K562 (cell line): ENCODE data around the gene LOC101059915.
"Not testable (repeated sequence)": the region's sequence is repeated elsewhere in the genome, so short reads cannot be mapped to it uniquely, and the experiment has no call there.

Experiments
- ATAC-seq: fragments of 200-7000 bp; cut with Tn5 transposase; 3 replicates; pipeline ENCODE4 v1.9.1; 2020; ENCODE audit warnings: moderate library complexity
- BruUV-seq: library from RNA; stranded (reverse); fragments of 400-500 nt; replicated peaks from 2 replicates; lab custom pipeline; 2021; lab: Mats Ljungman, UMichigan
- CTCF ChIA-PET: fragments of 300-600 bp; formaldehyde crosslinking; extraction: SDS; loops from one replicate; lab custom pipeline; 2021; ENCODE audit warnings: low intra/inter-chr PET ratio; lab: Yijun Ruan, JAX
- POLR2A ChIA-PET: fragments of 300-600, 350-650 bp; sonication (Branson Sonifier 250); formaldehyde crosslinking; extraction: SDS; loops from one replicate; lab custom pipeline; 2021; ENCODE audit warnings: antibody characterized with exemption, inconsistent platforms; lab: Yijun Ruan, JAX
- DNase-seq, 4 experiments: peaks; one replicate each; pipeline versions ENCODE4 v3.0.0 to v3.0.0-alpha.2; 2011 to 2018; ENCODE audit warnings: low spot score in 3 of 4, mixed read lengths in 3 of 4; ENCODE audit errors: extremely low read depth in 1 of 4
- FAIRE-seq: peaks from 2 replicates; lab custom pipeline; 2011; peaks lifted over from hg19 to GRCh38; lab: Jason Lieb, UNC
- H2AFZ ChIP-seq: 2 replicates; pipeline ENCODE4 v1.6.0; 2011; ENCODE audit warnings: low read depth, low read length, control low read depth, inconsistent platforms
- H3K27ac ChIP-seq: fragments of 200-600 bp; 3 replicates; pipeline ENCODE4 v1.8.0; 2011; ENCODE audit warnings: low read depth, mild to moderate bottlenecking, control low read depth, inconsistent platforms, low read length, moderate library complexity, mixed read lengths; ENCODE audit errors: extremely low read depth
- H3K27me3 ChIP-seq, 2 experiments: fragments of 300-600 bp in 1 of 2; 2 replicates in 1 of 2; 3 replicates in 1 of 2; pipeline versions ENCODE4 v1.6.0 to v1.8.0; 2011; ENCODE audit warnings: inconsistent platforms in 2 of 2, low read length in 2 of 2, mild to moderate bottlenecking in 1 of 2, mixed read lengths in 1 of 2, moderate library complexity in 1 of 2; ENCODE audit not compliant: control insufficient read depth in 2 of 2, insufficient read depth in 2 of 2
- H3K36me3 ChIP-seq: fragments of 300-600 bp; 3 replicates; pipeline ENCODE4 v1.8.0; 2011; ENCODE audit warnings: mild to moderate bottlenecking, low read length, inconsistent platforms; ENCODE audit not compliant: control insufficient read depth, insufficient read depth
- H3K4me1 ChIP-seq, 2 experiments: fragments of 200-600 bp in 1 of 2; replicated peaks in 1 of 2; 2 replicates in 1 of 2; 3 replicates in 1 of 2; pipeline versions ENCODE4 v1.5.1 to v1.8.0; 2011; ENCODE audit warnings: inconsistent platforms in 2 of 2, low read length in 2 of 2, mild to moderate bottlenecking in 1 of 2, mixed read lengths in 1 of 2, moderate library complexity in 1 of 2; ENCODE audit not compliant: control insufficient read depth in 2 of 2, insufficient read depth in 2 of 2
- H3K4me2 ChIP-seq: 2 replicates; pipeline ENCODE4 v1.6.1; 2011; ENCODE audit warnings: low read length, control low read depth, inconsistent platforms, mixed read lengths; ENCODE audit not compliant: insufficient read depth
- H3K4me3 ChIP-seq: fragments of 200-600 bp; sonication (generic), shearing (Covaris generic); 2 replicates; pipeline ENCODE4 v1.5.1; 2016; ENCODE audit warnings: control low read depth, inconsistent platforms
- H3K79me2 ChIP-seq: fragments of 200-600 bp; 3 replicates; pipeline ENCODE4 v1.8.0; 2011; ENCODE audit warnings: low read length, inconsistent platforms; ENCODE audit not compliant: control insufficient read depth, insufficient read depth
- H3K9ac ChIP-seq, 2 experiments: 2 replicates each; pipeline versions ENCODE4 v1.6.0 to v1.6.1; 2011; ENCODE audit warnings: low read depth in 2 of 2, low read length in 2 of 2, control low read depth in 1 of 2, inconsistent platforms in 1 of 2, mild to moderate bottlenecking in 1 of 2, mixed read lengths in 1 of 2; ENCODE audit not compliant: insufficient read depth in 1 of 2
- H3K9me1 ChIP-seq: one replicate; pipeline ENCODE4 v1.6.0; 2011; ENCODE audit warnings: inconsistent platforms, mild to moderate bottlenecking, low read length, moderate library complexity; ENCODE audit not compliant: control insufficient read depth, insufficient read depth
- H3K9me3 ChIP-seq: replicated peaks from 2 replicates; pipeline ENCODE4 v1.5.1; 2011; ENCODE audit warnings: low read depth, low read length, inconsistent platforms; ENCODE audit not compliant: control insufficient read depth, insufficient read depth
- H4K20me1 ChIP-seq: replicated peaks from 2 replicates; pipeline ENCODE4 v1.6.1; 2011; ENCODE audit warnings: low read length, inconsistent platforms, mixed read lengths; ENCODE audit not compliant: control insufficient read depth, insufficient read depth
- CREBBP ChIP-seq: IDR thresholded peaks from one replicate; pipeline ENCODE4 v1.6.1; 2012; ENCODE audit warnings: low read depth, mild to moderate bottlenecking, control low read depth, inconsistent platforms, low read length
- KLF16 ChIP-seq: IDR thresholded peaks from 2 replicates; pipeline ENCODE4 v1.6.1; 2016; ENCODE audit warnings: antibody characterized with exemption
- NBN ChIP-seq: fragments of 450-650 bp; IDR thresholded peaks from 2 replicates; pipeline ENCODE4 v1.6.1; 2016; ENCODE audit warnings: low read depth, mild to moderate bottlenecking
- NFRKB ChIP-seq: fragments of 450-650 bp; IDR thresholded peaks from 2 replicates; pipeline ENCODE4 v1.6.1; 2016; ENCODE audit warnings: low read depth
- RNF2 ChIP-seq: sonication (generic); IDR thresholded peaks from 2 replicates; pipeline ENCODE4 v1.6.1; 2016
- XRCC3 ChIP-seq: fragments of 450-650 bp; IDR thresholded peaks from 2 replicates; pipeline ENCODE4 v1.6.1; 2017; ENCODE audit warnings: mild to moderate bottlenecking, moderate library complexity
- ZC3H4 ChIP-seq: sonication (generic); formaldehyde crosslinking; IDR thresholded peaks from 2 replicates; pipeline ENCODE4 v1.9.0; 2021; ENCODE audit warnings: missing genetic modification reagents, borderline replicate concordance
- WGBS: fragments of 100-300 bp; shearing (Covaris generic); methylation state at CpG from one replicate; pipeline ENCODE4 v1.1.6; 2016; ENCODE audit warnings: low coverage, mixed read lengths; ENCODE audit not compliant: insufficient coverage; ENCODE audit errors: missing lambda C conversion rate; 5-methylcytosine and 5-hydroxymethylcytosine counted together
- in situ Hi-C: fragments of 300-500 bp; cut with MboI; formaldehyde crosslinking; loops from 4 replicates; pipeline ENCODE4 v1.15.0; 2018; ENCODE audit warnings: inconsistent platforms, mixed read lengths
- intact Hi-C: fragments of 100-400 bp; cut with micrococcal nuclease; formaldehyde crosslinking; loops from 2 replicates; pipeline ENCODE4 v1.14.2; 2022
- TF ChIP-seq, protein P1 (sequence below): fragments of 200-800 bp; sonication (Bioruptor generic); IDR thresholded peaks from 2 replicates; pipeline ENCODE4 v1.6.1; 2017; ENCODE audit warnings: missing genetic modification characterization, missing compliant biosample characterization
- TF ChIP-seq, protein P2 (sequence below): fragments of 450-650 bp; IDR thresholded peaks from 2 replicates; pipeline ENCODE4 v1.6.1; 2016; ENCODE audit warnings: mild to moderate bottlenecking, moderate library complexity

LOC101059915 gene

DNA sequence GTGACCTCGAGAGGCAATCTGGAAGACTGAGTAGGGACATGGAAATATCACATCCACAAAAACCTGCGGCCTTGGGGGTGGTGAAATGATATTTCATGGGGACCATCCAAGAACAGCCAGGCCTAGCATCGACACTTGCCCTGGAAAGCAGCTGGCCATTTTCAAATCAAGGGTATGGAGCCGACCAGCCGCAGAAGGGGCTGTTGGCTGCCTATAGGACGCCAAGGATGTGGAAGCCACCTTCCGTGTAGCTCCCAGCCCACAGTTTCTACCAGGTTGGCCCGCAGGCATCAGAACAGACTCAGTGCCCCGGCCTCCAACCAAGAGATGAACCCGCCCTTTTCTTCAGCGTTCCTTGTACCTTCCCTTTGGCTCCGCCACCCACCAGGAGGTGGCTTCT is 5.4 kb upstream of the LOC101059915 start (continued):
- TF ChIP-seq, protein P1, sequence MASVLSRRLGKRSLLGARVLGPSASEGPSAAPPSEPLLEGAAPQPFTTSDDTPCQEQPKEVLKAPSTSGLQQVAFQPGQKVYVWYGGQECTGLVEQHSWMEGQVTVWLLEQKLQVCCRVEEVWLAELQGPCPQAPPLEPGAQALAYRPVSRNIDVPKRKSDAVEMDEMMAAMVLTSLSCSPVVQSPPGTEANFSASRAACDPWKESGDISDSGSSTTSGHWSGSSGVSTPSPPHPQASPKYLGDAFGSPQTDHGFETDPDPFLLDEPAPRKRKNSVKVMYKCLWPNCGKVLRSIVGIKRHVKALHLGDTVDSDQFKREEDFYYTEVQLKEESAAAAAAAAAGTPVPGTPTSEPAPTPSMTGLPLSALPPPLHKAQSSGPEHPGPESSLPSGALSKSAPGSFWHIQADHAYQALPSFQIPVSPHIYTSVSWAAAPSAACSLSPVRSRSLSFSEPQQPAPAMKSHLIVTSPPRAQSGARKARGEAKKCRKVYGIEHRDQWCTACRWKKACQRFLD = no peak
- TF ChIP-seq XRCC3 (no peak), CREBBP (no peak), NBN (no peak), NFRKB (no peak), RNF2 (no peak), KLF16 (no peak), ZC3H4 (no peak)
- TF ChIP-seq, protein P2, sequence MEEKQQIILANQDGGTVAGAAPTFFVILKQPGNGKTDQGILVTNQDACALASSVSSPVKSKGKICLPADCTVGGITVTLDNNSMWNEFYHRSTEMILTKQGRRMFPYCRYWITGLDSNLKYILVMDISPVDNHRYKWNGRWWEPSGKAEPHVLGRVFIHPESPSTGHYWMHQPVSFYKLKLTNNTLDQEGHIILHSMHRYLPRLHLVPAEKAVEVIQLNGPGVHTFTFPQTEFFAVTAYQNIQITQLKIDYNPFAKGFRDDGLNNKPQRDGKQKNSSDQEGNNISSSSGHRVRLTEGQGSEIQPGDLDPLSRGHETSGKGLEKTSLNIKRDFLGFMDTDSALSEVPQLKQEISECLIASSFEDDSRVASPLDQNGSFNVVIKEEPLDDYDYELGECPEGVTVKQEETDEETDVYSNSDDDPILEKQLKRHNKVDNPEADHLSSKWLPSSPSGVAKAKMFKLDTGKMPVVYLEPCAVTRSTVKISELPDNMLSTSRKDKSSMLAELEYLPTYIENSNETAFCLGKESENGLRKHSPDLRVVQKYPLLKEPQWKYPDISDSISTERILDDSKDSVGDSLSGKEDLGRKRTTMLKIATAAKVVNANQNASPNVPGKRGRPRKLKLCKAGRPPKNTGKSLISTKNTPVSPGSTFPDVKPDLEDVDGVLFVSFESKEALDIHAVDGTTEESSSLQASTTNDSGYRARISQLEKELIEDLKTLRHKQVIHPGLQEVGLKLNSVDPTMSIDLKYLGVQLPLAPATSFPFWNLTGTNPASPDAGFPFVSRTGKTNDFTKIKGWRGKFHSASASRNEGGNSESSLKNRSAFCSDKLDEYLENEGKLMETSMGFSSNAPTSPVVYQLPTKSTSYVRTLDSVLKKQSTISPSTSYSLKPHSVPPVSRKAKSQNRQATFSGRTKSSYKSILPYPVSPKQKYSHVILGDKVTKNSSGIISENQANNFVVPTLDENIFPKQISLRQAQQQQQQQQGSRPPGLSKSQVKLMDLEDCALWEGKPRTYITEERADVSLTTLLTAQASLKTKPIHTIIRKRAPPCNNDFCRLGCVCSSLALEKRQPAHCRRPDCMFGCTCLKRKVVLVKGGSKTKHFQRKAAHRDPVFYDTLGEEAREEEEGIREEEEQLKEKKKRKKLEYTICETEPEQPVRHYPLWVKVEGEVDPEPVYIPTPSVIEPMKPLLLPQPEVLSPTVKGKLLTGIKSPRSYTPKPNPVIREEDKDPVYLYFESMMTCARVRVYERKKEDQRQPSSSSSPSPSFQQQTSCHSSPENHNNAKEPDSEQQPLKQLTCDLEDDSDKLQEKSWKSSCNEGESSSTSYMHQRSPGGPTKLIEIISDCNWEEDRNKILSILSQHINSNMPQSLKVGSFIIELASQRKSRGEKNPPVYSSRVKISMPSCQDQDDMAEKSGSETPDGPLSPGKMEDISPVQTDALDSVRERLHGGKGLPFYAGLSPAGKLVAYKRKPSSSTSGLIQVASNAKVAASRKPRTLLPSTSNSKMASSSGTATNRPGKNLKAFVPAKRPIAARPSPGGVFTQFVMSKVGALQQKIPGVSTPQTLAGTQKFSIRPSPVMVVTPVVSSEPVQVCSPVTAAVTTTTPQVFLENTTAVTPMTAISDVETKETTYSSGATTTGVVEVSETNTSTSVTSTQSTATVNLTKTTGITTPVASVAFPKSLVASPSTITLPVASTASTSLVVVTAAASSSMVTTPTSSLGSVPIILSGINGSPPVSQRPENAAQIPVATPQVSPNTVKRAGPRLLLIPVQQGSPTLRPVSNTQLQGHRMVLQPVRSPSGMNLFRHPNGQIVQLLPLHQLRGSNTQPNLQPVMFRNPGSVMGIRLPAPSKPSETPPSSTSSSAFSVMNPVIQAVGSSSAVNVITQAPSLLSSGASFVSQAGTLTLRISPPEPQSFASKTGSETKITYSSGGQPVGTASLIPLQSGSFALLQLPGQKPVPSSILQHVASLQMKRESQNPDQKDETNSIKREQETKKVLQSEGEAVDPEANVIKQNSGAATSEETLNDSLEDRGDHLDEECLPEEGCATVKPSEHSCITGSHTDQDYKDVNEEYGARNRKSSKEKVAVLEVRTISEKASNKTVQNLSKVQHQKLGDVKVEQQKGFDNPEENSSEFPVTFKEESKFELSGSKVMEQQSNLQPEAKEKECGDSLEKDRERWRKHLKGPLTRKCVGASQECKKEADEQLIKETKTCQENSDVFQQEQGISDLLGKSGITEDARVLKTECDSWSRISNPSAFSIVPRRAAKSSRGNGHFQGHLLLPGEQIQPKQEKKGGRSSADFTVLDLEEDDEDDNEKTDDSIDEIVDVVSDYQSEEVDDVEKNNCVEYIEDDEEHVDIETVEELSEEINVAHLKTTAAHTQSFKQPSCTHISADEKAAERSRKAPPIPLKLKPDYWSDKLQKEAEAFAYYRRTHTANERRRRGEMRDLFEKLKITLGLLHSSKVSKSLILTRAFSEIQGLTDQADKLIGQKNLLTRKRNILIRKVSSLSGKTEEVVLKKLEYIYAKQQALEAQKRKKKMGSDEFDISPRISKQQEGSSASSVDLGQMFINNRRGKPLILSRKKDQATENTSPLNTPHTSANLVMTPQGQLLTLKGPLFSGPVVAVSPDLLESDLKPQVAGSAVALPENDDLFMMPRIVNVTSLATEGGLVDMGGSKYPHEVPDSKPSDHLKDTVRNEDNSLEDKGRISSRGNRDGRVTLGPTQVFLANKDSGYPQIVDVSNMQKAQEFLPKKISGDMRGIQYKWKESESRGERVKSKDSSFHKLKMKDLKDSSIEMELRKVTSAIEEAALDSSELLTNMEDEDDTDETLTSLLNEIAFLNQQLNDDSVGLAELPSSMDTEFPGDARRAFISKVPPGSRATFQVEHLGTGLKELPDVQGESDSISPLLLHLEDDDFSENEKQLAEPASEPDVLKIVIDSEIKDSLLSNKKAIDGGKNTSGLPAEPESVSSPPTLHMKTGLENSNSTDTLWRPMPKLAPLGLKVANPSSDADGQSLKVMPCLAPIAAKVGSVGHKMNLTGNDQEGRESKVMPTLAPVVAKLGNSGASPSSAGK = no peak
- TF ChIP-seq, all 486 proteins: peak for 0

DNA sequence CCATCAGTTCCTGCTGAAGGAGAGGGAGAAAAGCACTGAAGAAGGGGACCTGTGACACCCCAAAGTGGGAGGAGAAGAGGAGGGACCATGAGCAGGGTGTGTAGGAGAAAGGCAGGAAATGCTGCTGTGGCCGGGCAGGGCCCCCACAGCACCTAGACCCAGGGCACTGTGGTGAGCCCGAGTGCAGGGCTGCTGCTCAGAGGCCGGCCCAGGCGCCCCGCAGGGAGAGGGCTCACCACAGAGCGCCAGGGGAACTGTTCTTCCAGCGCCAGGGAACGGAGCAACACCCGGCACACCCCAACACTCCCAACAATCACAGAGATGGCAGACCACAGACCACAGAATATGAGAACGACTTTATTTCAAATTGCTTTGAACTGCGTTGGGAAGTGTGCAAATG is 4.7 kb upstream of the LOC101059915 start:
- Histone ChIP-seq H3K27me3 (peaks cover 10 to 32% of the 10 kb centered on the region in 2 experiments; a peak in 4 of 5 replicates), H3K4me1 (peaks cover 0 to 14% of the 10 kb centered on the region in 2 experiments; a peak in 3 of 5 replicates)
- FAIRE-seq, POLR2A ChIA-PET, intact Hi-C loops, H3K79me2 ChIP-seq, H3K9ac ChIP-seq, DNase-seq, BruUV-seq, H3K9me3 ChIP-seq, ATAC-seq, H3K36me3 ChIP-seq, H3K27ac ChIP-seq, H2AFZ ChIP-seq, H3K4me2 ChIP-seq, CTCF ChIA-PET, H3K4me3 ChIP-seq, H3K9me1 ChIP-seq, H4K20me1 ChIP-seq: not testable (repeated sequence)
- WGBS = 0% methylated on average over 4 of the region's 11 CpGs
- in situ Hi-C loops = loop anchor here (25.0 kb wide), 1 partner anchor 200 kb away; no protein-coding TSS in a partner anchor
